ENCODE data around the gene DNAH9.

DNA sequence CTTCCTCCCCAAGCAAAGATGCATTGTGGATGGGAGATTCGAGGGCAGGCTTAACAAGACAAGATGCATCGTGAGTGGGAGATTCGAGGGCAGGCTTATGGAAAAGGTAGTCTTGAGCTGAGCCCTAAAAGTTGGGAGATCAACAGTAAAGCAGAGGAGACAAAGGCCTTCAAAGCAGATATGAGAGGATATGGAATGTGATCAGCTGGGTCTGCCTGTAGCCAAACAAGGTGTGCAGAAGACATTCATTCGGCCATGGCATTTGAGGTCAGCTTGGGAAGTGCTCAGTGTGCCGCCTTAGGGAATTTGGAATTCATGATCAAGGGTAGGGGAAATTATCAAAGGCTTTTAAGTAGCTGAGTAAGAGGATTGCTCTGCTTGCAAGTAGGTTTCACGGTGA lies 39.5 kb downstream of the DNAH9 start:
- TF ChIP-seq, protein P1, sequence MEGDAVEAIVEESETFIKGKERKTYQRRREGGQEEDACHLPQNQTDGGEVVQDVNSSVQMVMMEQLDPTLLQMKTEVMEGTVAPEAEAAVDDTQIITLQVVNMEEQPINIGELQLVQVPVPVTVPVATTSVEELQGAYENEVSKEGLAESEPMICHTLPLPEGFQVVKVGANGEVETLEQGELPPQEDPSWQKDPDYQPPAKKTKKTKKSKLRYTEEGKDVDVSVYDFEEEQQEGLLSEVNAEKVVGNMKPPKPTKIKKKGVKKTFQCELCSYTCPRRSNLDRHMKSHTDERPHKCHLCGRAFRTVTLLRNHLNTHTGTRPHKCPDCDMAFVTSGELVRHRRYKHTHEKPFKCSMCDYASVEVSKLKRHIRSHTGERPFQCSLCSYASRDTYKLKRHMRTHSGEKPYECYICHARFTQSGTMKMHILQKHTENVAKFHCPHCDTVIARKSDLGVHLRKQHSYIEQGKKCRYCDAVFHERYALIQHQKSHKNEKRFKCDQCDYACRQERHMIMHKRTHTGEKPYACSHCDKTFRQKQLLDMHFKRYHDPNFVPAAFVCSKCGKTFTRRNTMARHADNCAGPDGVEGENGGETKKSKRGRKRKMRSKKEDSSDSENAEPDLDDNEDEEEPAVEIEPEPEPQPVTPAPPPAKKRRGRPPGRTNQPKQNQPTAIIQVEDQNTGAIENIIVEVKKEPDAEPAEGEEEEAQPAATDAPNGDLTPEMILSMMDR (IDR thresholded peaks at IDR 0.05), result no peak
- no peak for TF ChIP-seq POLR2A (IDR thresholded peaks at IDR 0.05)

All from Peyer's patch (tissue), 4 donors.